ENCODE data around the gene NUP214.

The NUP214 gene

DNA sequence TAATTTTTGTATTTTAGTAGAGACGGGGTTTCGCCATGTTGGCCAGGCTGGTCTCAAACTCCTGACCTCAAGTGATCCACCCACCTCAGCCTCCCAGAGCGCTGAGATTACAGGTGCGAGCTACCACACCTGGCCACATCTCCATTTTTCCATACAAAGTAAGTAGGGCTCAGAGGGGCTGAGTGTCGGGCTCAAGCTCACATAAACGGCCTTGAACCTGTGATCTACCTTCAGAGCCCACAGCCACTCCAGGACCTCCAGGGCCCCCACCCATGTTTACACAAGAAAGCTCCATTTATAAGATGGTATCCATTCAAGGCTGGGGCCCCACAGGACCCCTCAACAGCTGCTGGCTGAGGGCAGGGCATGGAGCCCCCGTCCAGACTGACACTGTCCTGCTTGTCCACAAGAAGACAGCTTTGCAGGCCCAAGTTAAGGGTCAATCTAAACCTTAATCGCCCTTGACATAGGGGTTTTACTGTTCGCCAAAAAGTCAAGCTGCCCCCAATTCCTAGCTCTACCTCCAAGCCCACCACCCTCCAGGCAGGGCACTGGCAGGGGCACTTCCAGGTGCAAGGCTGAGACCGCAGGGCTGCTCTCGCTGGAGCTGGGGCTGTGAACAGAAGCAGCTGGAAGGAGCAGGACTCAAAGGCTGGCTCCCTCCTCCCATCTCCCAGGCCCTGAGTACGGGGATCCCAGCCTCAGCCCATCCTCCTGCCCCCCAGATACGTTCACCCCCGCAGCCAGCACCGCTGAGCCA lies 132.1 kb downstream of the NUP214 start:
- TF ChIP-seq, protein P1, sequence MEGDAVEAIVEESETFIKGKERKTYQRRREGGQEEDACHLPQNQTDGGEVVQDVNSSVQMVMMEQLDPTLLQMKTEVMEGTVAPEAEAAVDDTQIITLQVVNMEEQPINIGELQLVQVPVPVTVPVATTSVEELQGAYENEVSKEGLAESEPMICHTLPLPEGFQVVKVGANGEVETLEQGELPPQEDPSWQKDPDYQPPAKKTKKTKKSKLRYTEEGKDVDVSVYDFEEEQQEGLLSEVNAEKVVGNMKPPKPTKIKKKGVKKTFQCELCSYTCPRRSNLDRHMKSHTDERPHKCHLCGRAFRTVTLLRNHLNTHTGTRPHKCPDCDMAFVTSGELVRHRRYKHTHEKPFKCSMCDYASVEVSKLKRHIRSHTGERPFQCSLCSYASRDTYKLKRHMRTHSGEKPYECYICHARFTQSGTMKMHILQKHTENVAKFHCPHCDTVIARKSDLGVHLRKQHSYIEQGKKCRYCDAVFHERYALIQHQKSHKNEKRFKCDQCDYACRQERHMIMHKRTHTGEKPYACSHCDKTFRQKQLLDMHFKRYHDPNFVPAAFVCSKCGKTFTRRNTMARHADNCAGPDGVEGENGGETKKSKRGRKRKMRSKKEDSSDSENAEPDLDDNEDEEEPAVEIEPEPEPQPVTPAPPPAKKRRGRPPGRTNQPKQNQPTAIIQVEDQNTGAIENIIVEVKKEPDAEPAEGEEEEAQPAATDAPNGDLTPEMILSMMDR (IDR thresholded peaks at IDR 0.05): no peak
- TF ChIP-seq ZFX (IDR thresholded peaks at IDR 0.05; ENCODE audit: borderline replicate concordance): no peak
- no peak overlapping the region for H3K27ac ChIP-seq

DNA sequence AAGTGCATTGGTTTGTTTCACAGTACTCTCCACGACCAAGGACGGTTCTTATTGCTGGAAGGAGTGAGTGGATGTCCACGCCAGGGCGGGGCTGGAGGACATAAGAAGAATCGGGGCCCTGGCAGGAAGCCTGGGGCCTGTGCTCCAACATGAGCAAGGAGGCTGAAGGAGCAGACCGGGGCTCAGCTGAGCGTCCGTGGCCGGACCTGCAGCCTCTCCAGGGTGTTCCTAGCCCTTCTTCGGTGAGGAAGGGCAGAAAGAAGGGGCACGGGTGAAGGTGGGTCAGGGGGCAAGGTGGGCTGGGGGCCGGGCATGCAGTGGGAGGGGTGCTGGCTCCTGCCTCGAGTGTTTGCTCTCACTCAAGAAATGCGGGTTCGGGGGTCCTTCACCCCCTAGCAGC lies 132.8 kb downstream of the NUP214 start:
- H3K27ac ChIP-seq: no peak overlapping the region

DNA sequence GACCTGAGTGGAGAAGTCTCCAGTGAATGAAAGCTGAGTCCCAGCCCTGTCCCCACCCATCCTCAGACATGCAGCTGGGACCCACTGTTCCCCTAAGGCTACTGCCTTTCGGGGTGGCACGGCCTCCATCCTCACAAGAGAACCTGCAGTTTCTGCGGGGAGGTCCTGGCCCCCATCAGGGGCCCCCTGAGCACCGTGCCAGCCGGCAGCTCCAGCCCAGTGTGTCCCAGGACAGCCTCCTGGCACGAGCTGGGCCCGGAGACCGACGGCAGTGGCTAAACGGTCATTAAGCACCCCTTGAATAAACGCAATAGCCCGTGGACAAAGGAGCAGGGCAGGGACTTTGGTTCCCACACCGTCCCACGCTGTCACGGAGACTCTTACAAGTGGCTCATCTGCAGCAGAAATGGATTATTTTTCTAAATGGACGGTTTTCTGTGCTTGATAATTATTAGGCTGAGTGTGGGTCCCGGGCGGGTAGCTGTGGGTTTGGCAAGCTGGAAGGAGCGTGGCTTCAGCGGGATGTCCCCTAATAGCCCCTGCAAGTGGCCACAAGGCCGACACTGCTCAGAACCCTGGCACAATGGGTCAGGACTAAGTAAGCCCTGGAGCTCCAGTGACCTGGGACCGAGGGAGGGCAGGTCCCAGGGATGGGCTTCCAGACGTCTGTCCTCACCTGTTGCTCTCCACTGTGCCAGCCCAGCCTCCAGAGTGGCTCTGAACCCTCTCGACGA lies 133.5 kb downstream of the NUP214 start:
- H3K27ac ChIP-seq: no peak overlapping the region
- no peak for TF ChIP-seq ZFX (IDR thresholded peaks at IDR 0.05; ENCODE audit: borderline replicate concordance)
- TF ChIP-seq, protein P1 (IDR thresholded peaks at IDR 0.05): no peak

More for the DNA sequence above, 132.8 kb downstream of the NUP214 start:
- TF ChIP-seq, protein P1 (IDR thresholded peaks at IDR 0.05): no peak
- no peak for TF ChIP-seq ZFX (IDR thresholded peaks at IDR 0.05; ENCODE audit: borderline replicate concordance)

DNA sequence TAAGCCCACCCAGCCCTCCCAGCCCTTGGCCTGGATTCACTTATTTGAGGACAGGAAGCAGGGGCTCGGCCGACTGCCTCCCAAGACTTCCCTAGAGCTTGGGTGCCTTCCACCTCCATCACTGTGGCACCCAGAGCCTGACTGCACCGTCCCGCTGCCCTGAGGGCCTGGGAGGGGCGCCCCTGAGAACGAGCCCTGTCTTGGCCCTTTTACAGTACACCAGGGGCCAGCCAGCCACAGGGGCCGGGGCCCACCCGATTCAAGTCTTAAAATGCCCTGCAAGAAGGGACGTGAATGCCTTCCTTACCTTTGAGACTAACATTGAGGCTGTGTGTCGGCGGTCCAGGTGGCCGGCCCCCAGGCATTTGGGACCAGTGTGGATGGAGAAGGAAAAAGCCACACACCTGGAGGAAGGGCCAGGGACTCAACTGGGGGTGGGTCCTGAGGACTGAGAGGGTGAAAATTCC lies 134.1 kb downstream of the NUP214 start:
- TF ChIP-seq, protein P1 (IDR thresholded peaks at IDR 0.05): no peak
- no peak for TF ChIP-seq ZFX (IDR thresholded peaks at IDR 0.05; ENCODE audit: borderline replicate concordance)
- no peak overlapping the region for H3K27ac ChIP-seq

DNA sequence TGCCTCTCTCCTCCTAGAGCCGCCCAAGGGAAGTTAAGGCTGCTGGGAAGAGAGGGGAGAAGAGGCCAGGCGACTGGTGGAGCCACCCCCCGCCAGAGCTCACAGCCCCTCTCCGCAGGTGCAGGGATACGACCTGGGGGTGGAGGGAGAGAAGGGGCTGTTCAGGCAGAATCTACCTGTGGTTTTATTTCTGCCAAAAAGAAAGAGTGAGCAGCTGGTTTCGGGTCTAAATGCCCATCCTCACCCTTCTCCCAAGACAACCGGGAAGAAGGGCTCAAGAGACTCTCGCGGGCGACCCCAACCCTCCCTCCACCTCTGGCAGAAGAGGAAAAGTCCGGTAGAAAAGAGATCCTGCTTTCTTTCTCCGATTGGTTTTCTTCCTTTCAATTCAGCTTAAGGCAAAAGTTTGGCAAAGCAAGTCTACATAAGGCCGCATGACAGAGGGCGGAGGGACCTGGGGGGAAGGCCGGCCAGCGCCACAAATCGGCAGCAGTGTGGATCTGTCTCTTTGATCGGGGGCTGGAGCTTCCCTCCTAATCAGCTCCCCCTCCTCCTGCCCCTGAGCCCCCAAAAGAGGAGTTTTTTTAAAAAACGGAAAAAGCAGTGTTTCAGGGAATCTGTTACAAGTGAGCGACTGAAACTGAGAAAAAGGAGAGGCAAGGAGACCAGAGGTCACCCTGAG lies 134.7 kb downstream of the NUP214 start:
- no peak overlapping the region for H3K27ac ChIP-seq

DNA sequence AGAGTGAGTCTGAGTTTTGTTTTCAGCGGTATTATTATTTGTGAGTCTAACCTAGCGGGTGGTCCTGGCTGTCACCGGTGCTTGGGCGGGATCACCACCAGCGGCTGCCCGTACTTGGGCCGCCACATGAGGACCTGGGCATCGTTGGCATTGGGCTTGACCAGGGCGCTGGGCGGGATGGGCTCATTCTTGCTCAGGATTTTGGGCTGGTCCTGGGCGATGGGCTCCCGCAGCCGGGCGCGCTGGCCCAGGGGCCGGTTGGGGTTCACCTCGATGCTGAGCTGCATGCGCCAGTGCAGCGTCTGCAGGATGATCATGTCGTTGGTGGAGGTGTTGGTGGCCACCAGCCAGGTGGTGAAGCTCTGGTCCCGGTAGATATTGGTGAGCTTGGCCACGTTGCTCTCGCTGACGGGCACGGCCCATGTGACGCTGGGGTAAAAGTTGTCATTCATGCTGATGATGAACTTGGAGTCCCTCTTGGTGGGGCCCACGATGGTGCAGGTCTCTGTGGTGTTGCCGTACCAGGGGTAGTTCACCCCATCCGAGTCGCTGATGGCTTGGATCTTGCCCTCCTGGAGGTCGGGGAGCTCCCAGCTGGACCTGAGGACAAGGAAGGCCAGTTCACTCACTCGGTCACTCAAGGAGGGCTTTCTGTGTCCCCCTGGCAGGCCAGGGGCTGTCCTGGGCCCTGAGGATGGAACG lies 135.5 kb downstream of the NUP214 start:
- H3K27ac ChIP-seq: no peak overlapping the region
- TF ChIP-seq, protein P1 (IDR thresholded peaks at IDR 0.05): no peak
- TF ChIP-seq ZFX (IDR thresholded peaks at IDR 0.05; ENCODE audit: borderline replicate concordance): no peak

More for the DNA sequence above, 134.7 kb downstream of the NUP214 start:
- TF ChIP-seq, protein P1 (IDR thresholded peaks at IDR 0.05): no peak
- TF ChIP-seq ZFX (IDR thresholded peaks at IDR 0.05; ENCODE audit: borderline replicate concordance): no peak
